ENCODE measurements around the gene SGK1.

SGK1 gene

GRCh38 chr6:134171517-134171916 is 146.4 kb downstream of the SGK1 start:
- in situ Hi-C loops (cut with HindIII; ENCODE audit: low pct_unique_long_range_greater_than_20kb, low sequenced_read_pairs): no loop called here
- no peak for TF ChIP-seq JUND (IDR thresholded peaks at IDR 0.05; ENCODE audit: low read depth)

GRCh38 chr6:134170844-134171243 is 147.1 kb downstream of the SGK1 start:
- in situ Hi-C loops (cut with HindIII; ENCODE audit: low pct_unique_long_range_greater_than_20kb, low sequenced_read_pairs): no loop called here
- DNase-seq (ENCODE audit: low read depth in 1 of 2, low spot score in 1 of 2): no peak
- TF ChIP-seq JUND (IDR thresholded peaks at IDR 0.05; ENCODE audit: low read depth): no peak

More at GRCh38 chr6:134171517-134171916, 146.4 kb downstream of the SGK1 start:
- no peak for DNase-seq (ENCODE audit: low read depth in 1 of 2, low spot score in 1 of 2)

DNA sequence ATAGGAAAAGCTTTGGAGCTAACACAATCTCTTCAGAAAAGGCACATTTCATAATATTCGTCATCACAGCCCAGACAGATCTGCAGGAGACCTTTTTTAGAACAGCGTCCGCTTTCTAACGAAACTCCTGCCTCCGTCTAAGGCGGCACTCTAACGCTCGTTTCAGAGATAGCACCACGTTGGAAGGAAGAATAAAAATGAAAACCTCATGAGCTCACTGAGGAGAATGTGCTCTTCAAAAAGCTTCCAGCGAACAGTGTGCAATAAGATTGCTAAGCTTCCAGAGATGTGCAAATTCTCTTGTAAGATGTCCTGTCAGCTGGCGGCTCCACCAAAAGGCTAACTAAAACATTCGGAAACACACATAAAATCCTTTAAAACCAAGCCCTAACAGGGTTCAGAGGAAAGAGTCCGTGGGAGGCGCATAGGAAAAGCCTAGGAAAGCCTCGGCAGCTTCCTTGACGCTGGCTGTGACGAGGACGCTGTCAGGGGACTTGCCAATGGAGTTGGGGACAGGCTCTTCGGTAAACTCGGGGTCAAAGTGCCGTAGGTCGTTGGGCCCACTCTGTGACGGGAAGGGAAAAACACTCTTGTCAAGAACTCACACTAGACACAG is 147.9 kb downstream of the SGK1 start:
- TF ChIP-seq JUND (IDR thresholded peaks at IDR 0.05; ENCODE audit: low read depth): no peak
- DNase-seq (ENCODE audit: low read depth in 1 of 2, low spot score in 1 of 2): no peak
- in situ Hi-C loops (cut with HindIII; ENCODE audit: low pct_unique_long_range_greater_than_20kb, low sequenced_read_pairs): no loop called here

DNA sequence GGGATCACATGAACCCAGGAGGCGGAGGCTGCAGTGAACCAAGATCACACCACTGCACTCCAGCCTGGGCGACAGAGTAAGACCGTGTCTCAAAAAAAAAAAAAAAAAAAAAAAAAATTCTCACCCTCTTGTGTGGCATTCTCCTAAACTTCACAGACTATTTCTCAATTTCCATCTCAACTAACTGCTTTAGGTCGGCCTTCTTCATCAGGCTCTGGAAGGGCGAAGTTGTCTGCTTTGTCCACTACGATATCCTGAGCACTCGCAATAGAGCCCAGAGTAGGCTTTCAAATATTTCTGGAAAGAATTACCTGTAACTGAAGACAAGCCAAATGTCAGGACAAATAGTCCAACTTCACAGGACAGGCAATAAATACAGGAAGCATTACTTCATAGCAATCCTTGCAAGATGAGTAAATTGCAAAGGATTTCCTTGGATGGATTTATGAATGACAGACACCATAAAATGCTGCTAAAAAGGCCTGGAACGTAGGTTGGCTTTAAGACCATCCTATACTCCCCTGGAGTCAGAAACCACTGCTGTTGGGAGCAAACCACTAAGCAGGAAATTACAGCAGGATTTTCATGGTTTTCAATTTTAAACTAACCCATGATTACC is 149.2 kb downstream of the SGK1 start:
- no peak for DNase-seq (ENCODE audit: low read depth in 1 of 2, low spot score in 1 of 2)
- TF ChIP-seq JUND (IDR thresholded peaks at IDR 0.05; ENCODE audit: low read depth): no peak
- in situ Hi-C loops (cut with HindIII; ENCODE audit: low pct_unique_long_range_greater_than_20kb, low sequenced_read_pairs): no loop called here

DNA sequence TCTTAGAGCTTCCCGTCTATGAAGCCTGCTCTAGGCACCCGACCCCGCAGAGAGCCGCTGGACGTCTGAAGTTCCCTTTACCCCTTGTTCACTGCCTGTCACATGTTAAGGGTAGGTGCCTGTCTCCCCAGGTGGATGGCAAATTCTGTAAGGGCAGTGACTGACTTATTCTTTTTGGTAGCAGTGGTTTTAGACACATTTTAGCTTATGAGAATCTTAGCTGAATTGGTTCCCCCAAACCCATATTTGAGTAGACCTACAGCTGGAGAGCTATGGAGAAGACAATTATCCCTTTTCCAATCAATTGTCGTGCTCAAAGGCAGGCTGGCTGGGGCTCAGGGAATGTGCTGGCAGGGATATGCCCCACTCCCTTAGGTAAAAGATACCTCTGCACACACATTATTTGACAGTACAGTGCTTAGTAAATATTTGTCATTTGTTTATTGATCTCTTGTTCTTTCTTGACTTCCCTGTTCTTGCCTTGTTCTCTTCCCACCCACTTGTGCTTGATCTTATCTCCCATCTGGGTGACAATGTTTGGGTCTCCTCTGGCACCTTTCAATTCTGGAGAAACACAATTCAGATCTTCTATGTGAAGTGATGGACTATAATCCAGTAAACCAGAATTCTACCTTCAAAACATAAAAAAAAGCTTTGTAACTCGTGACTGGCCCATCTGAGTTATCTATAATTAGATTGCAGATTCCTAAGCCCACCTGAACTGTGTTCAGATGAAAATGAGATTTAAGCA is 151.2 kb downstream of the SGK1 start:
- TF ChIP-seq JUND (IDR thresholded peaks at IDR 0.05; ENCODE audit: low read depth): no peak
- DNase-seq (ENCODE audit: low read depth in 1 of 2, low spot score in 1 of 2): peak in 1 of 2 experiments; percentile 26

DNA sequence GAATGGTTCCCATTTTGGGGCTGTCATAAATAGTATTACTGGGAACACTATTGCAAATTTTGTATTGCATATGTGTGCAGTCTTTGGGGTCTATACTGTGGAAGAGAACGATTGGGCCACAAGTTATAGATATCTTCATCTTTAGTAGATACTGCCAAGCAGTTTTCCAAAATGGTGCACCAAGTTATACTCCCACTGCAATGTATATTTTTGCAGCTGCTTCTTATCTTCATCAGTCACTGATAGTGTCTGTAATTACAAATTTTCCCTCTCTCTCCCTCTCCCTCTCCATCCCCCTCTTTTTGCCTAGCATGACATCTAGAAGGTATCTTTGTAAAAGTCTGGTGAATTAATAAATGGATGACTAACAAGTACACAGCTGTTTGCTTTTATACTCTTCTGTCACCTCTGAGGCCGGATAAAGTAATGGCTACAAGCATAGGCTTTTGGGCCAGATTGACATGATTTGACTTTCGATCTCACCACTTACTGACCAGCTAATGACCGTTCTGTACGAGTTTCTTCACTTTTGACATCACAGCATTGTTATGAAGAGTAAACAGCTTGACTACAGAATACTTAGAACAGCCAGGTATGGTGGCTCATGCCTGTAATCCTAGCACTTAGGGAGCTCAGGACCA is 152.2 kb downstream of the SGK1 start:
- no peak for TF ChIP-seq JUND (IDR thresholded peaks at IDR 0.05; ENCODE audit: low read depth)
- in situ Hi-C loops (cut with HindIII; ENCODE audit: low pct_unique_long_range_greater_than_20kb, low sequenced_read_pairs): no loop called here
- no peak for DNase-seq (ENCODE audit: low read depth in 1 of 2, low spot score in 1 of 2)

More for the DNA sequence above, 151.2 kb downstream of the SGK1 start:
- in situ Hi-C loops (cut with HindIII; ENCODE audit: low pct_unique_long_range_greater_than_20kb, low sequenced_read_pairs): no loop called here

DNA sequence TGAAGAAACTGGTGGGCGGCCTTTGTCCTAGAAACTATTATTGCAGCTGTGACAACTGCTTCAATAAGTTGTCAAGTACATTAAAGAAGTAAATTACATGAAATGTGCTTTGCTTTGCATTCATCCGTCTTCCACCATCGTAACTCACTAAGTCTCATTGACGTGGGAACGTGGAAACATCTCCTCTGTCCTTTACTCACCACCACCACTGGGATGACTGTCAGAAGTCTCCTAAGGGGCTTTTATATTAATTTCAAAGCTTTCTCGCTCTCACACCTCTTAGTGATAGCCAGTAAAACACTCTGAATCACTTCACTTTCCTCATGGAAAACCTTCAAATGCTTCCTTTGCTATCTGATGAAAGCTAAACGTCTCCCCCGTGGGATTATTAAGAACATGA is 153.6 kb downstream of the SGK1 start:
- in situ Hi-C loops (cut with HindIII; ENCODE audit: low pct_unique_long_range_greater_than_20kb, low sequenced_read_pairs): no loop called here
- TF ChIP-seq JUND (IDR thresholded peaks at IDR 0.05; ENCODE audit: low read depth): no peak
- DNase-seq (ENCODE audit: low read depth in 1 of 2, low spot score in 1 of 2): no peak

GRCh38 chr6:134162932-134163331 is 155.0 kb downstream of the SGK1 start:
- in situ Hi-C loops (cut with HindIII; ENCODE audit: low pct_unique_long_range_greater_than_20kb, low sequenced_read_pairs): no loop called here
- TF ChIP-seq JUND (IDR thresholded peaks at IDR 0.05; ENCODE audit: low read depth): no peak
- DNase-seq (ENCODE audit: low read depth in 1 of 2, low spot score in 1 of 2): no peak

DNA sequence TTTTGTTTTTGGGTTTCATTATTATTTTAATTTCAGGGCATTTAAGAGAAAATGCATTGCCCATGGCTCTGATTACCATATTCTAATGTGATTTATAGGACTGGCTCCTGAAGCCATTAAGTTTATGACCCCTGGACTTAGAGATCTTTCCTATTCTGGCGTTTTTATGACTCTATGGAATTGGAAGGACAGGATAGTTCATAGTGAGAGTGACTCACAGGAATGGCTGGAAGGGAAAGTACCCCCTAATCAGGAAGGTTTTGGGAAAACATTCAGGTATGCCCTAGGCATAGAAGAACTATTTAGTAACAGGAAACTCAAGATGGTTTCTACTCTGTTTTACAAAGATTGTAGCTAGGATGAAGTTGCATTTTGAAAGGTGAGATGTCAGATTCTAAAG is 156.9 kb downstream of the SGK1 start:
- DNase-seq (ENCODE audit: low read depth in 1 of 2, low spot score in 1 of 2): no peak
- in situ Hi-C loops (cut with HindIII; ENCODE audit: low pct_unique_long_range_greater_than_20kb, low sequenced_read_pairs): no loop called here
- TF ChIP-seq JUND (IDR thresholded peaks at IDR 0.05; ENCODE audit: low read depth): no peak

DNA sequence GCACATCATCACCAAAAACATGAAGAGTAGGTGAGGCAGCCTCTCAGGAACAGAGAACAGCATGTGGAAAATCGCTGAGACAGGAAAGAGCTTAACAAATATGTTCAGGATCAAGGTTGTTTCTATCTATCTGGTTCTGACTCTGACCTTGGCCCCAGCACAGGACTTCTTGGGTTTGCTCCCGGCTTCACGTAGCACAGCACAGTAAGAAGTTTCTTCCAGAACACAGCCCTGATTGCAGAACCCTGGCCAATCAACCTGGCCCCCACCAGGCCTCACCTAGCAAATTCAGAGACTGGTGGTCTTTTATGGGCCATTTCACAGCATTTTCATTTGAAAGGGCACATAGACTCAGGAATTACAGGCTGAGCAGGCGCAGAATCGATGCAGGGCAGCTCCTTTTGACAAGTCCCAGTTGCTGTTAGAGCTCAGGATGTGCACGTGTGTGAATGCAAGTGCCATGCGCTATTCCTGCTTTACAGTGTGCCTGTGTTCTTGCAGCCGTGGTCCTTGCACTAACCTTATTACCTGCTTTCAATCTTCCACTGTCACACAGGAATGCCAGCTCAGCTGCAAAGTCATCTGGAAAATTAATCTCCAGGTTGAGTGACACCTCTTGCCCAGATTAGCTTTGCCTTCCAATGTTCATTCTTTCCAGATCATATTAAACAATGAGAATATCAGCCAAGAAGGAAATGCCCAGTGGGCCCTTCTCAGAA is 165.0 kb downstream of the SGK1 start:
- no peak for TF ChIP-seq JUND (IDR thresholded peaks at IDR 0.05; ENCODE audit: low read depth)
- DNase-seq (ENCODE audit: low read depth in 1 of 2, low spot score in 1 of 2): no peak
- in situ Hi-C loops (cut with HindIII; ENCODE audit: low pct_unique_long_range_greater_than_20kb, low sequenced_read_pairs): no loop called here

DNA sequence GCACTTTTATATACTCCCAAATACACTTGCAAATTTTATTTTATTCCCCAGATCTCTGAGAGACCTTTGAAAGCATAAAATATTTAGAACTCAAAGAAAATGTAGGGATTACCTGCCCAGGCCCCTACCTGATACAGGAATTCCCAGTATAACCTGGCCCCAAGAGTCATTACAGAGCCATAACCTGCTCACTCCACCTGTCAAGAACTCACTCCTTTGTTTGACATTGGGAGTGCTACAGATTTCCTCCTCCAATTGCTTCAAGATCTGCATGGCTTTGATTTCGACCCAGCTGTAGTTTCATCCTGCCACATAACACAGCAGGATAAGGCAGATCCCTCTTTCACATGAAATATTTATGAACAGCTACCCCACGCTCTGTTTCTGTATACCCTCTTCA is 169.3 kb downstream of the SGK1 start:
- TF ChIP-seq JUND (IDR thresholded peaks at IDR 0.05; ENCODE audit: low read depth): no peak
- DNase-seq (ENCODE audit: low read depth in 1 of 2, low spot score in 1 of 2): no peak
- in situ Hi-C loops (cut with HindIII; ENCODE audit: low pct_unique_long_range_greater_than_20kb, low sequenced_read_pairs): no loop called here

- in situ Hi-C loops (cut with HindIII; ENCODE audit: low pct_unique_long_range_greater_than_20kb, low sequenced_read_pairs): no loop called here
- TF ChIP-seq JUND (IDR thresholded peaks at IDR 0.05; ENCODE audit: low read depth): no peak
- no peak for DNase-seq (ENCODE audit: low read depth in 1 of 2, low spot score in 1 of 2)
Measured at GRCh38 chr6:134147034-134147533, 170.8 kb downstream of the SGK1 start.
